ENCODE measurements around the gene HINT3.

GRCh38 chr6:125961117-125961516 is 4.5 kb downstream of the HINT3 start:
- TF ChIP-seq, protein P1, sequence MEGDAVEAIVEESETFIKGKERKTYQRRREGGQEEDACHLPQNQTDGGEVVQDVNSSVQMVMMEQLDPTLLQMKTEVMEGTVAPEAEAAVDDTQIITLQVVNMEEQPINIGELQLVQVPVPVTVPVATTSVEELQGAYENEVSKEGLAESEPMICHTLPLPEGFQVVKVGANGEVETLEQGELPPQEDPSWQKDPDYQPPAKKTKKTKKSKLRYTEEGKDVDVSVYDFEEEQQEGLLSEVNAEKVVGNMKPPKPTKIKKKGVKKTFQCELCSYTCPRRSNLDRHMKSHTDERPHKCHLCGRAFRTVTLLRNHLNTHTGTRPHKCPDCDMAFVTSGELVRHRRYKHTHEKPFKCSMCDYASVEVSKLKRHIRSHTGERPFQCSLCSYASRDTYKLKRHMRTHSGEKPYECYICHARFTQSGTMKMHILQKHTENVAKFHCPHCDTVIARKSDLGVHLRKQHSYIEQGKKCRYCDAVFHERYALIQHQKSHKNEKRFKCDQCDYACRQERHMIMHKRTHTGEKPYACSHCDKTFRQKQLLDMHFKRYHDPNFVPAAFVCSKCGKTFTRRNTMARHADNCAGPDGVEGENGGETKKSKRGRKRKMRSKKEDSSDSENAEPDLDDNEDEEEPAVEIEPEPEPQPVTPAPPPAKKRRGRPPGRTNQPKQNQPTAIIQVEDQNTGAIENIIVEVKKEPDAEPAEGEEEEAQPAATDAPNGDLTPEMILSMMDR (IDR thresholded peaks at IDR 0.05), result no peak
- TF ChIP-seq EP300 (IDR thresholded peaks at IDR 0.05), result no peak
